HCT116 (cell line): ENCODE measurements around the gene PF4V1. TPM values are rescaled to one million over a fixed set of nuclear protein-coding genes. Genes with fewer than 3 reads are reported as not detected.

ENCODE experiments used
- ATAC-seq: fragments of 200-7000 bp; cut with Tn5 transposase; 2 replicates; pipeline ENCODE4 v1.9.1; 2020; ENCODE audit warnings: mild to moderate bottlenecking, moderate library complexity
- BruUV-seq: library from RNA; stranded (reverse); fragments of 400-500 nt; replicated peaks from 2 replicates; lab custom pipeline; 2021; lab: Mats Ljungman, UMichigan
- CTCF ChIA-PET: fragments of 300-600 bp; sonication (Branson Sonifier 250); formaldehyde crosslinking; loops from one replicate; lab custom pipeline; 2021; ENCODE audit warnings: antibody characterized with exemption; lab: Charles Lee
- POLR2A ChIA-PET: fragments of 300-600, 350-600 bp; sonication (Branson Sonifier 250); formaldehyde crosslinking; loops from one replicate; lab custom pipeline; 2021; ENCODE audit warnings: antibody characterized with exemption; lab: Charles Lee
- RAD21 ChIA-PET, 2 experiments: fragments of 300-600 bp; sonication (Branson Sonifier 250); formaldehyde crosslinking; loops; one replicate each; lab custom pipeline; 2023; ENCODE audit warnings: low total read pairs in 2 of 2; ENCODE audit not compliant: uncharacterized antibody in 2 of 2, unreplicated experiment in 2 of 2, low non-redundant PET in 1 of 2; lab: Charles Lee
- DNase-seq: peaks from one replicate; pipeline ENCODE4 v3.0.0-alpha.2; 2010; ENCODE audit warnings: low read depth, low spot score
- H2AFZ ChIP-seq: fragments of 200-600 bp; shearing (Covaris generic), sonication (generic); 2 replicates; pipeline ENCODE4 v1.6.1; 2017; ENCODE audit warnings: low read depth, mixed run types, mixed read lengths, antibody characterized with exemption, low read length; ENCODE audit not compliant: poor library complexity, severe bottlenecking
- H3K27ac ChIP-seq: 2 replicates; pipeline ENCODE4 v1.5.1; 2012; ENCODE audit warnings: low read depth, low read length
- H3K27me3 ChIP-seq: fragments of 200-600 bp; sonication (generic); 2 replicates; pipeline ENCODE4 v1.6.1; 2016; ENCODE audit warnings: mixed run types, low read length, mixed read lengths; ENCODE audit not compliant: insufficient read depth
- H3K36me3 ChIP-seq, 2 experiments: fragments of 200-500 bp in 1 of 2; fragments of 200-600 bp in 1 of 2; sonication (Bioruptor generic) in 1 of 2; sonication (generic) in 1 of 2; 2 replicates each; pipeline versions ENCODE4 v1.5.1 to v1.6.1; 2014 to 2016; ENCODE audit warnings: low read length in 2 of 2, inconsistent platforms in 1 of 2, mixed read lengths in 1 of 2, mixed run types in 1 of 2; ENCODE audit not compliant: insufficient read depth in 2 of 2, control insufficient read depth in 1 of 2
- H3K4me1 ChIP-seq, 2 experiments: fragments of 200-600 bp in 1 of 2; sonication (generic) in 1 of 2; 2 replicates each; pipeline versions ENCODE4 v1.5.1 to v1.6.1; 2012 to 2017; ENCODE audit warnings: low read length in 2 of 2, inconsistent platforms in 1 of 2, mild to moderate bottlenecking in 1 of 2, mixed read lengths in 1 of 2, mixed run types in 1 of 2, moderate library complexity in 1 of 2; ENCODE audit not compliant: insufficient read depth in 2 of 2, control insufficient read depth in 1 of 2
- H3K4me2 ChIP-seq: fragments of 200-600 bp; sonication (generic); 2 replicates; pipeline ENCODE4 v1.6.1; 2017; ENCODE audit warnings: mixed run types, low read length, mixed read lengths
- H3K4me3 ChIP-seq, 2 experiments: fragments of 200-600 bp in 1 of 2; sonication (generic) in 1 of 2; replicated peaks in 1 of 2; 2 replicates each; pipeline ENCODE4 v1.5.1; 2011 to 2016; ENCODE audit warnings: low read length in 2 of 2, control low read depth in 1 of 2, low read depth in 1 of 2, mild to moderate bottlenecking in 1 of 2, mixed read lengths in 1 of 2, mixed run types in 1 of 2
- H3K79me2 ChIP-seq: fragments of 200-600 bp; sonication (generic); 2 replicates; pipeline ENCODE4 v1.6.1; 2017; ENCODE audit warnings: mild to moderate bottlenecking, mixed run types, low read length, moderate library complexity, mixed read lengths; ENCODE audit not compliant: insufficient read depth
- H3K9ac ChIP-seq: fragments of 200-600 bp; sonication (generic); 2 replicates; pipeline ENCODE4 v1.6.1; 2016; ENCODE audit warnings: low read length, mixed read lengths
- H3K9me2 ChIP-seq: fragments of 200-600 bp; sonication (generic), shearing (Covaris generic); 2 replicates; pipeline ENCODE4 v1.6.1; 2017; ENCODE audit warnings: mixed run types, mild to moderate bottlenecking, moderate library complexity; ENCODE audit not compliant: insufficient read depth
- H3K9me3 ChIP-seq, 2 experiments: fragments of 200-500 bp in 1 of 2; fragments of 200-600 bp in 1 of 2; sonication (Bioruptor generic) in 1 of 2; sonication (generic) in 1 of 2; 2 replicates each; pipeline ENCODE4 v1.6.1; 2014 to 2017; ENCODE audit warnings: low read length in 2 of 2, mixed read lengths in 2 of 2, inconsistent platforms in 1 of 2, low read depth in 1 of 2, mild to moderate bottlenecking in 1 of 2, mixed run types in 1 of 2, moderate library complexity in 1 of 2; ENCODE audit not compliant: control insufficient read depth in 1 of 2, insufficient read depth in 1 of 2
- H4K20me1 ChIP-seq: fragments of 200-600 bp; sonication (generic), shearing (Covaris generic); 2 replicates; pipeline ENCODE4 v1.6.1; 2017; ENCODE audit warnings: mixed run types, mild to moderate bottlenecking, moderate library complexity; ENCODE audit not compliant: insufficient read depth
- CEBPB ChIP-seq: IDR thresholded peaks from 2 replicates; pipeline ENCODE4 v1.6.1; 2012; ENCODE audit warnings: low read depth
- CTCF ChIP-seq, 3 experiments: fragments of 200-600 bp in 1 of 3; sonication (generic) in 1 of 3; IDR thresholded peaks in 2 of 3; conservative IDR thresholded peaks in 1 of 3; 2 replicates each; pipeline ENCODE4 v1.5.1; 2012 to 2017; ENCODE audit warnings: low read depth in 2 of 3, low read length in 2 of 3, antibody characterized with exemption in 1 of 3, borderline replicate concordance in 1 of 3, control low read depth in 1 of 3, mild to moderate bottlenecking in 1 of 3, mixed read lengths in 1 of 3, mixed run types in 1 of 3, moderate library complexity in 1 of 3; ENCODE audit not compliant: insufficient read depth in 1 of 3
- ELF1 ChIP-seq: IDR thresholded peaks from 2 replicates; pipeline ENCODE4 v1.6.1; 2012; ENCODE audit warnings: low read depth, borderline replicate concordance
- FOSL1 ChIP-seq: IDR thresholded peaks from 2 replicates; pipeline ENCODE4 v1.6.1; 2012; ENCODE audit warnings: low read depth
- JUND ChIP-seq: IDR thresholded peaks from 2 replicates; pipeline ENCODE4 v1.6.1; 2012
- POLR2A ChIP-seq: IDR thresholded peaks from 2 replicates; pipeline ENCODE4 v1.7.0; 2011; ENCODE audit warnings: borderline replicate concordance; ENCODE audit not compliant: insufficient read depth, insufficient read length; ENCODE audit errors: extremely low read depth
- RAD21 ChIP-seq: IDR thresholded peaks from 2 replicates; pipeline ENCODE4 v1.6.1; 2012; ENCODE audit warnings: low read depth, mild to moderate bottlenecking
- SIN3A ChIP-seq: IDR thresholded peaks from 2 replicates; pipeline ENCODE4 v1.6.1; 2012; ENCODE audit warnings: low read depth
- SP1 ChIP-seq: IDR thresholded peaks from 2 replicates; pipeline ENCODE4 v1.6.1; 2012; ENCODE audit warnings: low read depth
- SRF ChIP-seq: IDR thresholded peaks from 2 replicates; pipeline ENCODE4 v1.6.1; 2012; ENCODE audit warnings: low read depth
- YY1 ChIP-seq: IDR thresholded peaks from 2 replicates; pipeline ENCODE4 v1.6.1; 2011; ENCODE audit warnings: low read length, low read depth, moderate library complexity, mild to moderate bottlenecking; ENCODE audit not compliant: insufficient replicate concordance; ENCODE audit errors: extremely low read depth
- ZBTB33 ChIP-seq: IDR thresholded peaks from 2 replicates; pipeline ENCODE4 v1.6.1; 2011; ENCODE audit warnings: mild to moderate bottlenecking, low read length, moderate library complexity; ENCODE audit not compliant: insufficient replicate concordance; ENCODE audit errors: extremely low read depth
- ZFX ChIP-seq: fragments of 450-650 bp; IDR thresholded peaks from 2 replicates; pipeline ENCODE4 v1.6.1; 2017
- intact Hi-C: fragments of 100-400 bp; cut with micrococcal nuclease; formaldehyde crosslinking; loops from 2 replicates; pipeline ENCODE4 v1.10.0; 2022
- total RNA-seq: library from RNA; stranded (reverse); gene quantifications from one replicate; pipeline ENCODE4 v1.2.1, GENCODE V29; 2021; ENCODE audit not compliant: unreplicated experiment

The PF4V1 gene
- total RNA-seq, 1 experiment from 2014 or later = not detected

- Histone ChIP-seq H3K79me2 (no peaks in the 10 kb centered on the region), H3K36me3 (no peaks in the 10 kb centered on the region), H3K4me3 (peak overlapping the region in 1 of 2 experiments; percentile 84; a peak in 3 of 4 replicates), H3K4me1 (peaks cover 0 to 13% of the 10 kb centered on the region in 2 experiments; a peak in 3 of 4 replicates), H3K9me2 (no peaks in the 10 kb centered on the region), H3K9me3 (no peaks in the 10 kb centered on the region), H3K27ac (no peak overlapping the region), H3K27me3 (no peaks in the 10 kb centered on the region), H3K9ac (no peak overlapping the region), H2AFZ (peak overlapping the region; percentile 96), H3K4me2 (peak overlapping the region; percentile 99), H4K20me1 (no peaks in the 10 kb centered on the region)
- ChIA-PET RAD21 (no interaction called here), POLR2A (no interaction called here), CTCF (interaction anchor here (0.7 to 3.6 kb wide), 7 partner anchors 8 to 266 kb away, joined by 3 to 13 read pairs (median 4); partner anchors contain the start of gene CXCL3)
- BruUV-seq = no TSS peak
- TF ChIP-seq SIN3A = no peak
- TF ChIP-seq ZBTB33 = no peak
- no peak for TF ChIP-seq CEBPB
- TF ChIP-seq RAD21 = peak; percentile 64
- no peak for TF ChIP-seq SRF
- peak in 2 of 3 experiments; percentile 20 to 35; a peak in 2 of 6 replicates for TF ChIP-seq CTCF (IDR thresholded peaks at IDR 0.05 in 2 of 3, conservative IDR thresholded peaks at IDR 0.05 in 1 of 3; ENCODE audit: borderline replicate concordance in 1 of 3, insufficient read depth in 1 of 3, low read depth in 2 of 3, low read length in 2 of 3)
- TF ChIP-seq JUND = no peak
- no peak for TF ChIP-seq FOSL1
- TF ChIP-seq ZFX = no peak
- TF ChIP-seq POLR2A = no peak
- no peak for TF ChIP-seq ELF1
- no peak for TF ChIP-seq YY1
- no peak for TF ChIP-seq SP1
- DNase-seq (peak; percentile 70), ATAC-seq (peak; percentile 56)
- intact Hi-C loops = loop anchor here (2.0 to 10.0 kb wide), 2 partner anchors 267 to 523 kb away; no protein-coding TSS in a partner anchor
Observed at GRCh38 chr4:73867783-73868182, 14.7 kb downstream of the PF4V1 start.
